ENCODE data around the gene C9orf40. TPM values are rescaled to one million over a fixed set of nuclear protein-coding genes. Genes with fewer than 3 reads are reported as not detected.

Gene C9orf40
- total and polyA plus RNA-seq, 4 donors: 1.9 to 2.9 (median 2.7) TPM

DNA sequence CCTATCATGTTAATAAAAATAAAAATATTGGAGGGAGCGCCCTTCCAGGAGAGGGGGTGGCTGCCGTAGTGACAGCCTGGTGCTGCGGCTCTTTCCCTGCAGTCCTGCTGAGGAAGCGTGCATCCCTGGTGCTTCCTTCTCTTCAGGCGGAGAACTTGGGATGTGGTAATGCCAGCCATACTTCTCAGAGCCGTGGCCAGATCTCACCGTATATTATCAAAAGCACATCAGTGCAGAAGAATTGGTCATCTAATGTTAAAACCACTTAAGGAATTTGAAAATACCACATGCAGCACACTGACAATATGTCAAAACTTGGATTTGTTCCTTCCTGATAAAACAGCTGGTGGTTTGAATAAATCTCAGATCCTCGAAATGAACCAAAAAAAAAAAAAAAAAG, 17.7 kb downstream of the C9orf40 start:
- peaks cover 0 to 3% (median 0%) of the 10 kb centered on the region in 3 donors for H3K27me3 ChIP-seq (ENCODE audit: control insufficient read depth in 3 of 3, insufficient read depth in 3 of 3, low read length in 2 of 3)
- H3K4me1 ChIP-seq (ENCODE audit: control insufficient read depth in 5 of 5, insufficient read depth in 5 of 5, low read length in 5 of 5): no peaks in the 10 kb centered on the region
- 79 to 83% methylated on average over 8 of the region's 8 CpGs for WGBS, 2 donors
- H3K36me3 ChIP-seq (ENCODE audit: control insufficient read depth in 4 of 4, insufficient read depth in 4 of 4, low read length in 4 of 4): no peaks in the 10 kb centered on the region
- H3K27ac ChIP-seq (ENCODE audit: low read depth in 1 of 2, low read length in 1 of 2): no peak overlapping the region
- DNase-seq: no peak
- ATAC-seq (ENCODE audit: insufficient read depth, low FRiP score): no peak
- no peak overlapping the region for H3K4me3 ChIP-seq
- TF ChIP-seq, protein P1, sequence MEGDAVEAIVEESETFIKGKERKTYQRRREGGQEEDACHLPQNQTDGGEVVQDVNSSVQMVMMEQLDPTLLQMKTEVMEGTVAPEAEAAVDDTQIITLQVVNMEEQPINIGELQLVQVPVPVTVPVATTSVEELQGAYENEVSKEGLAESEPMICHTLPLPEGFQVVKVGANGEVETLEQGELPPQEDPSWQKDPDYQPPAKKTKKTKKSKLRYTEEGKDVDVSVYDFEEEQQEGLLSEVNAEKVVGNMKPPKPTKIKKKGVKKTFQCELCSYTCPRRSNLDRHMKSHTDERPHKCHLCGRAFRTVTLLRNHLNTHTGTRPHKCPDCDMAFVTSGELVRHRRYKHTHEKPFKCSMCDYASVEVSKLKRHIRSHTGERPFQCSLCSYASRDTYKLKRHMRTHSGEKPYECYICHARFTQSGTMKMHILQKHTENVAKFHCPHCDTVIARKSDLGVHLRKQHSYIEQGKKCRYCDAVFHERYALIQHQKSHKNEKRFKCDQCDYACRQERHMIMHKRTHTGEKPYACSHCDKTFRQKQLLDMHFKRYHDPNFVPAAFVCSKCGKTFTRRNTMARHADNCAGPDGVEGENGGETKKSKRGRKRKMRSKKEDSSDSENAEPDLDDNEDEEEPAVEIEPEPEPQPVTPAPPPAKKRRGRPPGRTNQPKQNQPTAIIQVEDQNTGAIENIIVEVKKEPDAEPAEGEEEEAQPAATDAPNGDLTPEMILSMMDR (IDR thresholded peaks at IDR 0.05; ENCODE audit: control extremely low read depth, extremely low read depth): no peak
- H3K9ac ChIP-seq (ENCODE audit: insufficient read depth in 1 of 2, low read length in 2 of 2): no peak overlapping the region
- H3K9me3 ChIP-seq (ENCODE audit: control insufficient read depth in 4 of 4, insufficient read depth in 3 of 4, low read length in 3 of 4): peaks cover 0 to 8% (median 3%) of the 10 kb centered on the region in 4 donors

DNA sequence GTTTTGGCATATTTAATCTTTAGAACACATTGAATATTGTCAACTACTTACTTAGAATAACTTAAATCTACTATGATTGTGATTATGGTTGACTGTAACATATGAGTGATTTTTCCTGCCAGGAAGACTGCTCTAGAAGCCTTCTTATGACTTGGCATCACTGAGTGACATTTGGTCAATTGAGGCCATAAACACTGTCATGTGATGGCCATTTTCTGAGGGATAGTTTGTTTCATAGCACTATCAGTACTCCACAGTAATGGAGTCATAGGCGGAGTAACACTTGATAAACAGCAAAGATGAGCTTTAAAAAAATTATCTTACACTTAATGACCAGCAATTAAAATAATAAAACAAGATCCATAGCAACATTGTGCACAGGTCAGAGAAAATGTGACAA, 31.0 kb downstream of the C9orf40 start:
- no peak for DNase-seq
- Histone ChIP-seq H3K4me3 (no peak overlapping the region), H3K9ac (ENCODE audit: insufficient read depth in 1 of 2, low read length in 2 of 2) (no peak overlapping the region), H3K9me3 (ENCODE audit: control insufficient read depth in 4 of 4, insufficient read depth in 3 of 4, low read length in 3 of 4) (no peaks in the 10 kb centered on the region), H3K27me3 (ENCODE audit: control insufficient read depth in 3 of 3, insufficient read depth in 3 of 3, low read length in 2 of 3) (no peaks in the 10 kb centered on the region), H3K36me3 (ENCODE audit: control insufficient read depth in 4 of 4, insufficient read depth in 4 of 4, low read length in 4 of 4) (no peaks in the 10 kb centered on the region), H3K4me1 (ENCODE audit: control insufficient read depth in 5 of 5, insufficient read depth in 5 of 5, low read length in 5 of 5) (no peaks in the 10 kb centered on the region), H3K27ac (ENCODE audit: low read depth in 1 of 2, low read length in 1 of 2) (no peak overlapping the region)
- TF ChIP-seq, protein P1 (IDR thresholded peaks at IDR 0.05; ENCODE audit: control extremely low read depth, extremely low read depth): no peak
- 88 to 92% methylated on average over 1 of the region's 1 CpG for WGBS, 2 donors
- no peak for ATAC-seq (ENCODE audit: insufficient read depth, low FRiP score)

DNA sequence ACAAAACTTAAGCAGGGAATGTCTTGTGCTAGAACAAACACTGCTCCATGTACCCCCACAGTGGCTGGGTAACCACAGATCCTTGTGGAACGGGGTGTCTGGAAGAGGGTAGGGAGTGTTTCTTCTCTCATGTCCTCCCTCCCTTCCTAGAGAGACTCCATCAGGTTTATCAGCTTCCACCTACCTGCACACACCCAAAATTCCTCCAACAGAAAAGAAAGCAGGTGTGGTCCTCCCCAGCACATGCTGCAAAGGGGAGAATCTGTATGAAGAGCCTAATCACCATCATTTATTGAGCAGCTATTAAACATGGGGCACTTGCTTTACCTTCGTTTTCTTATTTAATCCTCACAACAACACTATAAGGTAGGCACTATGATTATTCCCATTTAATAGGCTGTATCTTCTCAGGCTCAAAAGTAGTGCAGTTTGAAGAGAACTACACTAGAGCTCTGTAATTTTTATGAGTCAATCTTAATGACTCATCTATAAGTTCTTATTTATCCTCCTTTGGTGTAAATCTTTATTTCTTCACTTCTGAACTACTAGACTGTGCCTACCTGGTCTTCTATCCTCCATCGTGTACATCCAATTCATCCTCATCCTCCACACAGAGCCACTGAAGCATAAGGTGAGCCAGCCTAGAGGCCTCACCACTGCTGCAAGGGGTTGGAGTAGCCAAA, 31.6 kb downstream of the C9orf40 start:
- Histone ChIP-seq H3K27me3 (ENCODE audit: control insufficient read depth in 3 of 3, insufficient read depth in 3 of 3, low read length in 2 of 3) (no peaks in the 10 kb centered on the region), H3K27ac (ENCODE audit: low read depth in 1 of 2, low read length in 1 of 2) (no peak overlapping the region), H3K36me3 (ENCODE audit: control insufficient read depth in 4 of 4, insufficient read depth in 4 of 4, low read length in 4 of 4) (no peaks in the 10 kb centered on the region), H3K9ac (ENCODE audit: insufficient read depth in 1 of 2, low read length in 2 of 2) (no peak overlapping the region), H3K4me3 (no peak overlapping the region), H3K9me3 (ENCODE audit: control insufficient read depth in 4 of 4, insufficient read depth in 3 of 4, low read length in 3 of 4) (no peaks in the 10 kb centered on the region), H3K4me1 (ENCODE audit: control insufficient read depth in 5 of 5, insufficient read depth in 5 of 5, low read length in 5 of 5) (no peaks in the 10 kb centered on the region)
- no peak for DNase-seq
- no peak for ATAC-seq (ENCODE audit: insufficient read depth, low FRiP score)
- 88 to 89% methylated on average over 3 of the region's 3 CpGs for WGBS, 2 donors
- TF ChIP-seq, protein P1 (IDR thresholded peaks at IDR 0.05; ENCODE audit: control extremely low read depth, extremely low read depth): no peak

DNA sequence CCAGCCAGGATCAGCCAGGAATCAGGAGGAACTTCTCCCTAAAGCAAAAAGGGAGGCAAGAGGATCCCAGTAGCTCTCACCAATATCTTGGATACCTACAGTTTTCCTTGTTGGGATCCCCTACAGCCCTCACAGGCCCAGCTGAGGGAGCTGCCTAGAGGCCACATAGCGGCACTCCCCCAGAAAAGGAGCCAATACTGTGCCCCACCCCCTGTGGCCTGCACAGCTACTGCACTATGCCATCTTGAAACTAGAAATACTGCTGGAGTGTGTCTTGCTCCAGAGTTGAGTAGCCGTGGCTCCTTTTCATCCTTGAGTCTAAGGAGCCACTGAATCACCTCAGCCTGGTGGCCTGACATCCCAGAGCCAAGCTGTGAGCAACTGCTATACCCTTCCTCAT, 42.7 kb downstream of the C9orf40 start:
- DNase-seq (no peak), ATAC-seq (ENCODE audit: insufficient read depth, low FRiP score) (no peak)
- H3K9me3 ChIP-seq (ENCODE audit: control insufficient read depth in 4 of 4, insufficient read depth in 3 of 4, low read length in 3 of 4): peaks cover 0 to 5% (median 0%) of the 10 kb centered on the region in 4 donors
- H3K4me1 ChIP-seq (ENCODE audit: control insufficient read depth in 5 of 5, insufficient read depth in 5 of 5, low read length in 5 of 5): no peaks in the 10 kb centered on the region
- 93 to 95% methylated on average over 2 of the region's 2 CpGs for WGBS, 2 donors
- TF ChIP-seq, protein P1 (IDR thresholded peaks at IDR 0.05; ENCODE audit: control extremely low read depth, extremely low read depth): no peak
- no peaks in the 10 kb centered on the region for H3K27me3 ChIP-seq (ENCODE audit: control insufficient read depth in 3 of 3, insufficient read depth in 3 of 3, low read length in 2 of 3)
- H3K4me3 ChIP-seq: no peak overlapping the region
- H3K36me3 ChIP-seq (ENCODE audit: control insufficient read depth in 4 of 4, insufficient read depth in 4 of 4, low read length in 4 of 4): no peaks in the 10 kb centered on the region
- H3K27ac ChIP-seq (ENCODE audit: low read depth in 1 of 2, low read length in 1 of 2): no peak overlapping the region
- H3K9ac ChIP-seq (ENCODE audit: insufficient read depth in 1 of 2, low read length in 2 of 2): no peak overlapping the region
